Astrocyte of the cerebellum (primary cell): ENCODE measurements around the gene ADD2.

Source experiments
- DNase-seq: peaks from one replicate; pipeline ENCODE4 v3.0.0-alpha.2; 2011; ENCODE audit warnings: low read depth
- H3K4me3 ChIP-seq: 2 replicates; pipeline ENCODE4 v1.5.1; 2011; ENCODE audit warnings: mild to moderate bottlenecking, low read depth, low read length, moderate library complexity
- CTCF ChIP-seq: IDR thresholded peaks from 2 replicates; pipeline ENCODE4 v1.5.1; 2012; ENCODE audit warnings: low read length, low read depth, moderate library complexity, mild to moderate bottlenecking; ENCODE audit errors: missing control alignments
- in situ Hi-C: cut with HindIII; loops from 2 replicates; pipeline ENCODE4 v1.10.0; 2017; ENCODE audit warnings: low sequenced_read_pairs

The ADD2 gene

GRCh38 chr2:70765507-70765906, 2.5 kb downstream of the ADD2 start:
- no peak overlapping the region for H3K4me3 ChIP-seq
- TF ChIP-seq CTCF: no peak
- DNase-seq: no peak
- in situ Hi-C loops: no loop called here

GRCh38 chr2:70759446-70759845, 8.6 kb downstream of the ADD2 start:
- no peak for TF ChIP-seq CTCF
- DNase-seq: no peak

GRCh38 chr2:70757966-70758365, 10.0 kb downstream of the ADD2 start:
- in situ Hi-C loops: no loop called here
- no peak for TF ChIP-seq CTCF
- H3K4me3 ChIP-seq: no peak overlapping the region
- DNase-seq: no peak

More at GRCh38 chr2:70759446-70759845, 8.6 kb downstream of the ADD2 start:
- no peak overlapping the region for H3K4me3 ChIP-seq
- in situ Hi-C loops: no loop called here

- no peak for DNase-seq
- no peak for TF ChIP-seq CTCF
- in situ Hi-C loops: no loop called here
- H3K4me3 ChIP-seq: no peak overlapping the region
These were observed 10.6 kb downstream of the ADD2 start for GRCh38 chr2:70757360-70757759.

GRCh38 chr2:70756128-70756527, 11.9 kb downstream of the ADD2 start:
- no peak for TF ChIP-seq CTCF
- DNase-seq: no peak
- in situ Hi-C loops: no loop called here
- no peak overlapping the region for H3K4me3 ChIP-seq

GRCh38 chr2:70753902-70754301, 14.1 kb downstream of the ADD2 start:
- no peak overlapping the region for H3K4me3 ChIP-seq
- in situ Hi-C loops: no loop called here
- no peak for TF ChIP-seq CTCF
- DNase-seq: no peak

- no peak for TF ChIP-seq CTCF
- in situ Hi-C loops: no loop called here
- DNase-seq: no peak
- no peak overlapping the region for H3K4me3 ChIP-seq
These were observed 15.0 kb downstream of the ADD2 start for GRCh38 chr2:70753031-70753430.
